Epithelial cell of esophagus (primary cell): ENCODE measurements around the gene ARHGAP10.

Source experiments
- DNase-seq: peaks from one replicate; pipeline ENCODE4 v3.0.0; 2010; ENCODE audit warnings: low read depth
- H3K4me3 ChIP-seq: 2 replicates; pipeline ENCODE4 v1.5.1; 2011; ENCODE audit warnings: mild to moderate bottlenecking, low read length, control low read depth
- CTCF ChIP-seq: IDR thresholded peaks from 2 replicates; pipeline ENCODE4 v1.5.1; 2011; ENCODE audit warnings: low read depth, mild to moderate bottlenecking, low read length, control low read depth, inconsistent platforms; ENCODE audit not compliant: insufficient read depth; ENCODE audit errors: missing control alignments

ARHGAP10 gene

GRCh38 chr4:147801820-147802219 lies 69.9 kb downstream of the ARHGAP10 start:
- no peak for TF ChIP-seq CTCF
- no peak overlapping the region for H3K4me3 ChIP-seq
- no peak for DNase-seq

- no peak overlapping the region for H3K4me3 ChIP-seq
- no peak for TF ChIP-seq CTCF
- DNase-seq, result no peak
Observed at GRCh38 chr4:147802346-147802745, 70.5 kb downstream of the ARHGAP10 start.

- DNase-seq, result no peak
Observed at GRCh38 chr4:147805946-147806345, 74.1 kb downstream of the ARHGAP10 start.

DNA sequence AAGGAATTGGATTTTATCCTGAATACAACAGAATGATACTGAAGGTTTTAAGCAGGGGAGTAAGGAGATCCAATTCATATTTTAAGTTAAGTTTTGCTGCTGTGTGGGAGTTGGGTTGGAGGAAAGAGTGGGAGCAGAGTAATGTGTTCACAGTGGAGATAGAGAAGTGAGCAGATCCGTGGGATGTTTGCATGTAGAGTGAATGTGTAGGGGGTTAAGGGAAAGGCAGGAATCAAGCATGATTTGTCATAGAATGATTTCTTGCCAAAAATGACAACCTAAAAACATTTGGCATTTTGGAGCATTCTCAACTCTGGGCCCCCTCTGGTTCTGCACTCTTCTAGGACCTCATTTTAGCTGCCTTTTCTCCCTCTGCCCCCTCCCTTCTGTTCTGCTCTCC lies 76.6 kb downstream of the ARHGAP10 start:
- TF ChIP-seq CTCF, result no peak
- H3K4me3 ChIP-seq, result no peak overlapping the region
- no peak for DNase-seq

More at GRCh38 chr4:147805946-147806345, 74.1 kb downstream of the ARHGAP10 start:
- no peak overlapping the region for H3K4me3 ChIP-seq
- no peak for TF ChIP-seq CTCF

DNA sequence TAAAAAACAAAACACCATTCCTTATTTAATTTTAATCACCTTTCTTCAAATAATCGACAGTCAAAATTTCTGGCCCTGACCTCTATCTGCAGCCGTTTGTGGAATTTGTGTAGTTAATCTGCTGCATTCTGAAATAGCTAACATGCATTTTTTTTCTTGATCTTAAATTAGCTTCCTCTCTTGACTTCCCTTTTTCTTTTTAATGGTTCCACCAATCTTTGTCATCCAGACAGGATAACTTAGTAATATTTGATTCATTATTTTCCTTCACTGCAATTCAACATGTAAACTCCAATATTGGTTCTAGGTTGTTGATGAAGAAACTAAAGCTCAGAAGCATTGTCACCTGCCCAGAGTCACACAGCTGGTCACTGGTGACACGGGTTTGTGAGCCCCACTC lies 77.3 kb downstream of the ARHGAP10 start:
- no peak for DNase-seq
- no peak for TF ChIP-seq CTCF
- H3K4me3 ChIP-seq, result no peak overlapping the region

GRCh38 chr4:147811878-147812277 lies 80.0 kb downstream of the ARHGAP10 start:
- DNase-seq, result no peak
- no peak for TF ChIP-seq CTCF
- no peak overlapping the region for H3K4me3 ChIP-seq

- no peak overlapping the region for H3K4me3 ChIP-seq
- no peak for DNase-seq
- TF ChIP-seq CTCF, result no peak
Observed at GRCh38 chr4:147813109-147813773, 81.4 kb downstream of the ARHGAP10 start.
